ENCODE results near the gene MBP.

MBP gene

DNA sequence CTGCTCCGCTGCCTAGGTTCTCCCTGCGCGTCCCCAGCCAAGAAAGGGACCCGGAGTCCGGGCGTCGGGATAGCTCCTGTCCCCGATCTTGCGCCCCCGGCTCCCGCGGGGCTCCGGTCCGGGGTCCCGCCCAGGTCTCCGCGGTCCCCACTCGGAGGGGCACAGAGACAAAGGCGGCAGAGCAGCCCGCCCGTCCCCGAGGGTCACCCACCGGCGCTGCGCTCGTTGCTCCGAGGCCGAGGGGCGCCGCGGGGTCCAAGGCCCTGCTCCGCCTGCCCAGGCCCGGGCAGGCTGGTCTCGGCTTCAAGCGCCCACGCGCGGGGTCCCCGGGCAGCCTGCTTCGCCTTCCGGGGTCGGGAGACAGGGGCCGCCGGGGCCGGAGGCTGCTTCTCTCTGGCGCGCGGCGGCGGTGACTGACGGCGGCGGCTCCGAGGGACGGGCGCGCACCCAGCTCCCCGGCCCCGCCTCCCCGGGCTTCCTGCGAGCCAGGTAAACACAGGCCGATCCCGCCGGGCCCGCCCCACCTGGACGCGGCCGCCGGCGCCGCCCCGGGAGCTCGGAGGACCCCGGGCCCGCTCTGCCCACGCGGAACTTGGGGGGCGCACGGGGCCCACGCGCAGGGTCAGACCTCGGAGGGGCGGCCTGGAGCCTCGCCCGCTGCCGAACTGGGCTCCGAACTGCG lies at the start of gene MBP:
Gene MBP, minus strand, starts transcription at position 415 of the 682 bp plus-strand sequence. CDS start 27,522 bp downstream, outside the sequence.
- TF ChIP-seq, protein P1, sequence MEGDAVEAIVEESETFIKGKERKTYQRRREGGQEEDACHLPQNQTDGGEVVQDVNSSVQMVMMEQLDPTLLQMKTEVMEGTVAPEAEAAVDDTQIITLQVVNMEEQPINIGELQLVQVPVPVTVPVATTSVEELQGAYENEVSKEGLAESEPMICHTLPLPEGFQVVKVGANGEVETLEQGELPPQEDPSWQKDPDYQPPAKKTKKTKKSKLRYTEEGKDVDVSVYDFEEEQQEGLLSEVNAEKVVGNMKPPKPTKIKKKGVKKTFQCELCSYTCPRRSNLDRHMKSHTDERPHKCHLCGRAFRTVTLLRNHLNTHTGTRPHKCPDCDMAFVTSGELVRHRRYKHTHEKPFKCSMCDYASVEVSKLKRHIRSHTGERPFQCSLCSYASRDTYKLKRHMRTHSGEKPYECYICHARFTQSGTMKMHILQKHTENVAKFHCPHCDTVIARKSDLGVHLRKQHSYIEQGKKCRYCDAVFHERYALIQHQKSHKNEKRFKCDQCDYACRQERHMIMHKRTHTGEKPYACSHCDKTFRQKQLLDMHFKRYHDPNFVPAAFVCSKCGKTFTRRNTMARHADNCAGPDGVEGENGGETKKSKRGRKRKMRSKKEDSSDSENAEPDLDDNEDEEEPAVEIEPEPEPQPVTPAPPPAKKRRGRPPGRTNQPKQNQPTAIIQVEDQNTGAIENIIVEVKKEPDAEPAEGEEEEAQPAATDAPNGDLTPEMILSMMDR (IDR thresholded peaks at IDR 0.05; ENCODE audit: insufficient read depth, low read length, missing control alignments), result no peak
- ChIA-PET POLR2A (no interaction called here), CTCF (no interaction called here)
- DNase-seq (ENCODE audit: low read depth, low spot score), result no peak
- H3K4me3 ChIP-seq (ENCODE audit: low read depth, low read length), result peak within 1 kb of the TSS; percentile 57

DNA sequence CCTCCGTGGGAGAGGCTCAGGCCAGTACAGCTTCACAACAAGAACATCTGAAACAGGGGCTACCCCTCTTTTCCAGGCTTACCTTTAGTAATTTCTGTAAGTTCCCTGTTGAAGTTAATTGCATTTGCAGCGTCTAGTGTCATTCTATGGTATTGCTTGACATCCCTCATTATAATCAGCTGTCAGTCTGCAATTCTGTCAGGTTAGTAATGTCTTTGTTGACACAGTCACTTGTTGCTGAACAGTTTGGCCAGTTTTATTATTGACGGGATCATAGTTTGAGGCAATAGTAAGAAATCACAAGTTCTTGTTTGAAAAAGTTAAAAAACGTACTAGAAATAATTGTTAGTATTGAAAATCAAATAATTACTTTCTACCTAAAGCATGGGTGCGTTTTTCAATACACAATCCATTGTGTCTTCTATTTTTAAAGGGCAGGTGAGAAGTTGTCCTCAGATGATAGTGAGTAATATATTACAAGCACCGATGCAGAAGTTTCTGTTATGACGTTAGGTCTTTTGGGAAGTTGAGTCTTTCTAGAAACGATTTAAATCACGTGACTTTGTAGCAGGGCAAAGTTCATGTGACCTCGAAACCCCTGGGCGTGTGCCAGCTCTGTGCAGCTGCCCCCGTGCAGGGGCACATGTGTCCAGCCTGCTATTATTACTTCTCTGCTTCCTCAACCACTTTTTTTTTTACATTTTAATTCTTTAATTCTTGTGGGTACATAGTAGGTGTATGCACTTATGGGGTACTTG lies 49.5 kb upstream of the MBP start:
- no peak overlapping the region for H3K4me3 ChIP-seq (ENCODE audit: low read depth, low read length)
- POLR2A ChIA-PET, result no interaction called here

DNA sequence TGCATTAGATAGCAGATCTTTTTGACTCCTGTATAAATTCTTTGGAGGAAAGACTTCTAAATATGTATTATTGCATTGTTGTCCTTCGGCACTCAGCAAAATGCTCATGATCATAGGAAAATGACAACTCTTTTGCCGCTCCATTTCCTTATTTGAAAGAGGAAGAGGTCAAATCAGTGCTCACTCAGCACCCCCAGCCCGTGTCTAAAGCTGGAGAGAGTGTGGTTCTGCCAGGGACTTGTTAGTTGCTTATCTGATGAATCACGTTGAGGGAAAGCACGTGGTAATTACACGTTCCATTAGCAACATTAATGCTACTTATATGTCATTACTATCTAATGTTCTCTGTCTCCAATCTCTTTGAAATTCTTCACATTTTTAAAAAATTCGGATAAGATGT lies 46.0 kb upstream of the MBP start:
- TF ChIP-seq, protein P1 (IDR thresholded peaks at IDR 0.05; ENCODE audit: insufficient read depth, low read length, missing control alignments), result no peak
- POLR2A ChIA-PET, result no interaction called here
- CTCF ChIA-PET, result no interaction called here
- no peak overlapping the region for H3K4me3 ChIP-seq (ENCODE audit: low read depth, low read length)
- DNase-seq (ENCODE audit: low read depth, low spot score), result no peak

More for the DNA sequence above, 49.5 kb upstream of the MBP start:
- CTCF ChIA-PET, result interaction anchor here (1.0 kb wide), 1 partner anchor 182 kb away, joined by 3 read pairs; no protein-coding TSS in a partner anchor
- TF ChIP-seq, protein P1 (IDR thresholded peaks at IDR 0.05; ENCODE audit: insufficient read depth, low read length, missing control alignments), result no peak
- no peak for DNase-seq (ENCODE audit: low read depth, low spot score)

DNA sequence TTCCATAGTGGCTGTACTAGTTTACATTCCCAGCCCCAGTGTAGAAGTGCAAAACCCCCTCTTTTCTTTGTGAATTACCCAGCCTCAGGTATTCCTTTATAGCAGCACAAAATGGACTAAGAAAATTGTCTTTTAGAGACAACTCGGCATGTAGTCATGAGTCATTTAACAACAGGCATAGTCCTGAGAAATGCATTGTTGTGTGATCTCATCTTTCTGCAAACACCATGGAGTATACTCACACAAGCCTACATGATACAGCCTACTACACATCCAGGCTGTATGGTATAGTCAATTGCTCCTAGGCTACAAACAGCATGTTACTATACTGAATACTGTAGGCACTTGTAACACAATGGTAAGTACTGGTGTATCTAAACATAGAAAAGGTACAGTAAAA lies 44.4 kb upstream of the MBP start:
- CTCF ChIA-PET, result interaction anchor here (0.9 kb wide), 1 partner anchor 177 kb away, joined by 3 read pairs; no protein-coding TSS in a partner anchor
- no peak for DNase-seq (ENCODE audit: low read depth, low spot score)
- no peak overlapping the region for H3K4me3 ChIP-seq (ENCODE audit: low read depth, low read length)
- TF ChIP-seq, protein P1 (IDR thresholded peaks at IDR 0.05; ENCODE audit: insufficient read depth, low read length, missing control alignments), result no peak
- POLR2A ChIA-PET, result no interaction called here

GRCh38 chr18:77173275-77174030 lies 40.9 kb upstream of the MBP start:
- no peak for DNase-seq (ENCODE audit: low read depth, low spot score)
- H3K4me3 ChIP-seq (ENCODE audit: low read depth, low read length), result no peak overlapping the region
- TF ChIP-seq, protein P1 (IDR thresholded peaks at IDR 0.05; ENCODE audit: insufficient read depth, low read length, missing control alignments), result no peak
- CTCF ChIA-PET, result interaction anchor here (1.1 to 1.4 kb wide), 2 partner anchors 38 to 173 kb away, joined by 3 read pairs; no protein-coding TSS in a partner anchor
- POLR2A ChIA-PET, result no interaction called here

Measured in AG04449 (cell line).